GM18909 (cell line): ENCODE measurements around the gene CLCN1.

Source experiments
- ATAC-seq: cut with Tn5 transposase; IDR thresholded peaks from one replicate; pipeline ENCODE4 v1.9.1; 2021; ENCODE audit warnings: mild to moderate bottlenecking; ENCODE audit not compliant: unreplicated experiment, poor library complexity

The CLCN1 gene

DNA sequence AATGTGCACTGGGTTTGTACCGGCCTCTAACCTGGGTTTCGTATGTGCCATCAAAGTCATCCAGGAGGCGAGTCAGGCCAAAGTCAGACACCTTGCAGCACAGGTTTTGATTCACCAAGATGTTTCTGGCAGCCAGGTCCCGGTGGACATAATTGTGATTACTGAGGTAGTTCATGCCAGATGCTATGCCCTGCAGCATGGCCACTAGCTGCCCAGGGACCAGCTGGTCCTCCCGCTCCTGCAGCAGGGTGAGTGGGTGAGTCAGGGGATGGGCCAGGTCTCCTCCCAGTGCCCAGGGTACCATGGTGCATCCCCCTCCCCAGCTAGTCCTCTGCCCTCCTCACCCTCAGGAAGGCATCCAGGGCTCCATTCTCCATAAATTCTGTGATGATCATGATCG lies 78.9 kb downstream of the CLCN1 start:
- no peak for ATAC-seq

DNA sequence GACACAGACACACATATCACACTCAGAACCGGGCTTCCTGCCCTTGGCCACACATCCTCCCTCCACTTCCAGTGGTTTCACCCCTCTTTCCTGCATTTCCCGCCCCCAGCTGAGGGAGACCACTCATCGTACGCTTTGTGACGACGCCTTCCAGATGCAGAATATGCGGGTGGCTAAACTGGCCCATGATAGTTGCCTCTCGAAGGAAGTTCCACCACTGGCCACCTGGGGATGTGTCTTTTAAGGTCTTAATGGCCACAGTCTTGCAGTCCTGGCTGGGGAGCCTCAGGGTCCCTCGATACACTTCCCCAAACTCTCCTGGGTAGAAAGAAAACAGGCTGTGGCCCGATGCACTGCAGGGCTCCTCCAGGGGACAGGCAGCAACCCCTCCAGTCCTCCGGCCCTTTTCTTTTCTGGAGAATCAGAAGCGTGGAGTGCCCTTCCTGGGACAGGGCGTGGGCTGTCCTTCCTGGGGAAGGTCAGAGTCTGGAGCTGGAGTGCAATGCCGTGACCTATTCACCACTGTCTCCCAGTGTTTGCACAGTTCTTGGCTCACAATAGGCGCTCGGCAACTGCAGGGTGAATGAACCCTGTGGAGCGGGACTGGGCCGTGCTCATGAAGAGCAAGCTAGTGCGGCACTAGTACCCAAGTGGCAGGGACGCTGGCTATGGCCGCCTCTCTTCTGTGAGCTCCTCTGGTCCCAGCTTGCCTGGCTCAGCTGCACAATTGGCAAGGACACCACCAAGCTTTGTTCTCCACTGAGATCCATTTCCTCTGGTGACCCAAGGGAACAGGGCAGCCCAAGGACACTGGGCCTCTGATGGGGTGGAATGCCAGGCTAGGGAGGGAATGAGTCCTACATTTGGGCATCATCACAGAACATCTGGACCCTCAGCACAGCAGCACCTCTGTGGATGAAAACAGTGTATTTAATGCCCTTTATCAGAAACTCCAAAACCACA lies 79.6 kb downstream of the CLCN1 start:
- ATAC-seq = no peak

GRCh38 chr7:143396182-143396581 lies 80.3 kb downstream of the CLCN1 start:
- no peak for ATAC-seq

DNA sequence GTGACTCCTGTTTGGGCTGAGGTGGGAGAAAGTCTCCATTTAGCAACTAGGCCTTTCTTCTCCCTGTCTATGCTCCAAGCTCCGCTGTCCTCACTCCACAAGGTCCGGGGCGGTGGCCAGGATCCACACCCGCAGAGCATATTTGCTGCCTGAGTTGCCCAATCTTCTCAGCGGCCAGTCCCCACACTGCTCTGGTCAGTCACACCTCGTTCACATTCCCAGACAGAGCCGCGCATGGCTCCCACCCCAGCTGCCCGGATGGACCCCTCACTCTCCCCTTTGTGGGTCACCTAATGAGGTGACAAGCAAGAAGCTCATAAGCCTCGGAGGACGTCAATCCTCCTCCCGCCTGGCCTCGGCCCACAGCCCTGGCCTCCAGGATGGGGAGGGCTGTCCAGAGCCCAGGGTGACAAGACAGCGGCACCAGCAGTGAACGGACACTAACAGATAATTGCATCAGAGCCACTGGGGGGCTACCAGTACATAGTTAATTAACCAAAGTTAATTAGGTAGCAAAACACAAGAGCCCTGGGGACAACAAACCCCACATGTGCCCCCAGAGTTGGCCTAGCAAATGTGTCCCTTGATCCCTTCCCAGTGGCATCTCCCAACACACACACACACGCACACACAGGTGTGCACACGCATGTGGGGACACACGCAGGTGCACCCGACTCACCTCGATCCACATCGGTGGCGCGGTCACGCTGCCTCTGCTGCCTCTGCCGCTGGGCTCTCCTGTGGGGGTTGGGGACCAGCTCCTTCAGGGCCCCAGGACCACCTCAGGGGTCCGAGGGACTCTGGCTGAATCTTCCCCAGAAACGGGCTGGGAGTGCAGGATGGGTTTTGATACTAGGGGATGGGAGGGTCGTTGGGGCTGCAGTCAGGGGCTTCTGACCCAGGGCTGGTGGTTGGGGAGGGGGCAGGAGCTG lies 81.0 kb downstream of the CLCN1 start:
- no peak for ATAC-seq

GRCh38 chr7:143397710-143398530 lies 82.0 kb downstream of the CLCN1 start:
- no peak for ATAC-seq

GRCh38 chr7:143398616-143399015 lies 82.7 kb downstream of the CLCN1 start:
- no peak for ATAC-seq

GRCh38 chr7:143399151-143399550 lies 83.2 kb downstream of the CLCN1 start:
- no peak for ATAC-seq

DNA sequence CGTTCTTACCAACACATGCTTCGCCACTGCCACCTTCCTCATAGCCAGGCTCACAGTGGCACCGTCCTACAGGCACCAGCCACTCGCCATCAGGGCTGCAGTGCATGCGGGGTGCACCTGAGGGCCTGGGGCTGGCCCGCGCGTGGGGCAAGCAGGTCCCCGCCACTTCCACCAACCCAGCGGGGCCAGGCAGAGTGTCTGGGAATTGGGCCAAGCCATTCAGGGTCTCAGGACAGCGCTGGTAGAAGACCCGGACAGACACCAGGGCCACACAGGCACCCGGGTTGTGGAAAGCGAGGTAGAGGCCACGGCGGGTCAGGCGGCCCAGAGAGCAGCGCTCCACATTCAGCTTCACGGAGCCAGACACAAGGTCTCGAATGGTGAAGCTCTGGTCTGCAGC lies 83.7 kb downstream of the CLCN1 start:
- no peak for ATAC-seq

GRCh38 chr7:143401265-143401664 lies 85.4 kb downstream of the CLCN1 start:
- ATAC-seq = no peak
